Endothelial cell of umbilical vein (primary cell): ENCODE results near the gene SH3YL1. TPM values are rescaled to one million over a fixed set of nuclear protein-coding genes. Genes with fewer than 3 reads are reported as not detected.

Experiments used
- BruUV-seq: library from RNA; stranded (reverse); fragments of 400-500 nt; replicated peaks from 2 replicates; lab custom pipeline; 2021; lab: Mats Ljungman, UMichigan
- CTCF ChIA-PET: fragments of 300-600, 350-600 bp; sonication (Branson Sonifier 250); formaldehyde crosslinking; loops from one replicate; lab custom pipeline; 2021; ENCODE audit warnings: antibody characterized with exemption, inconsistent platforms; lab: Charles Lee
- POLR2A ChIA-PET: fragments of 300-600, 350-600 bp; sonication (Branson Sonifier 250); formaldehyde crosslinking; loops from one replicate; lab custom pipeline; 2021; ENCODE audit warnings: antibody characterized with exemption, inconsistent platforms; lab: Charles Lee
- DNase-seq: peaks from one replicate; pipeline ENCODE4 v3.0.0-alpha.2; 2011; ENCODE audit warnings: low read depth, low spot score
- FAIRE-seq: peaks from 2 replicates; lab custom pipeline; 2011; peaks lifted over from hg19 to GRCh38; lab: Jason Lieb, UNC
- H2AFZ ChIP-seq: 2 replicates; pipeline ENCODE4 v1.6.0; 2012; ENCODE audit warnings: low read depth, low read length, control low read depth, inconsistent platforms
- H3K27ac ChIP-seq: 2 replicates; pipeline ENCODE4 v1.5.1; 2011; ENCODE audit warnings: low read depth, mild to moderate bottlenecking, control low read depth, low read length, moderate library complexity; ENCODE audit not compliant: insufficient read depth
- H3K27me3 ChIP-seq, 2 experiments: 2 replicates each; pipeline versions ENCODE4 v1.6.0 to v1.6.1; 2011; ENCODE audit warnings: low read length in 2 of 2, mixed read lengths in 1 of 2; ENCODE audit not compliant: control insufficient read depth in 2 of 2, insufficient read depth in 2 of 2
- H3K36me3 ChIP-seq, 2 experiments: 2 replicates in 1 of 2; 3 replicates in 1 of 2; pipeline ENCODE4 v1.5.1; 2011; ENCODE audit warnings: low read length in 2 of 2, mild to moderate bottlenecking in 1 of 2, moderate library complexity in 1 of 2; ENCODE audit not compliant: control insufficient read depth in 2 of 2, insufficient read depth in 2 of 2; ENCODE audit errors: extremely low read depth in 1 of 2
- H3K4me1 ChIP-seq: 3 replicates; pipeline ENCODE4 v1.5.1; 2011; ENCODE audit warnings: mild to moderate bottlenecking, low read length; ENCODE audit not compliant: control insufficient read depth, insufficient read depth; ENCODE audit errors: extremely low read depth
- H3K4me2 ChIP-seq: 2 replicates; pipeline ENCODE4 v1.6.1; 2011; ENCODE audit warnings: low read length, control low read depth, mixed read lengths; ENCODE audit not compliant: insufficient read depth
- H3K4me3 ChIP-seq, 3 experiments: fragments of 200-600 bp in 1 of 3; sonication (generic), shearing (Covaris generic) in 1 of 3; replicated peaks in 1 of 3; 2 replicates each; pipeline ENCODE4 v1.5.1; 2011 to 2016; ENCODE audit warnings: control low read depth in 3 of 3, low read length in 3 of 3, mild to moderate bottlenecking in 2 of 3, inconsistent platforms in 1 of 3, low read depth in 1 of 3, moderate library complexity in 1 of 3; ENCODE audit not compliant: insufficient read depth in 1 of 3
- H3K79me2 ChIP-seq: 2 replicates; pipeline ENCODE4 v1.6.0; 2012; ENCODE audit warnings: low read length, inconsistent platforms; ENCODE audit not compliant: control insufficient read depth, insufficient read depth
- H3K9ac ChIP-seq: replicated peaks from 2 replicates; pipeline ENCODE3; 2011; ENCODE audit warnings: low read length, control low read depth; ENCODE audit not compliant: insufficient read depth; ENCODE audit errors: extremely low read depth
- H3K9me1 ChIP-seq: replicated peaks from 3 replicates; pipeline ENCODE4 v1.6.0; 2011; ENCODE audit warnings: mild to moderate bottlenecking, low read length; ENCODE audit not compliant: control insufficient read depth, insufficient read depth; ENCODE audit errors: extremely low read depth
- H3K9me3 ChIP-seq: replicated peaks from 2 replicates; pipeline ENCODE4 v1.5.1; 2012; ENCODE audit warnings: low read length, inconsistent platforms; ENCODE audit not compliant: control insufficient read depth, insufficient read depth
- H4K20me1 ChIP-seq: replicated peaks from 2 replicates; pipeline ENCODE3; 2011; ENCODE audit warnings: mild to moderate bottlenecking, low read length; ENCODE audit not compliant: control insufficient read depth, insufficient read depth; ENCODE audit errors: extremely low read depth
- EZH2 ChIP-seq: IDR thresholded peaks from 2 replicates; pipeline ENCODE4 v1.6.1; 2012; ENCODE audit warnings: borderline replicate concordance, low read depth, mild to moderate bottlenecking, moderate library complexity, low read length, inconsistent platforms; ENCODE audit not compliant: severe bottlenecking
- FOS ChIP-seq: IDR thresholded peaks from 2 replicates; pipeline ENCODE4 v1.6.1; 2011; ENCODE audit warnings: mild to moderate bottlenecking, low read length, moderate library complexity, borderline replicate concordance; ENCODE audit not compliant: insufficient read depth
- GATA2 ChIP-seq: IDR thresholded peaks from 2 replicates; pipeline ENCODE4 v1.7.0; 2011; ENCODE audit warnings: low read depth, mild to moderate bottlenecking, moderate library complexity, mixed read lengths, low read length; ENCODE audit not compliant: insufficient read length, insufficient read depth
- MYC ChIP-seq: IDR thresholded peaks from one replicate; pipeline ENCODE4 v1.6.1; 2011; ENCODE audit warnings: mild to moderate bottlenecking, low read depth, low read length
- POLR2A ChIP-seq: IDR thresholded peaks from 2 replicates; pipeline ENCODE4 v1.6.1; 2012; ENCODE audit warnings: low read depth, mild to moderate bottlenecking, control low read depth, low read length
- POLR2AphosphoS5 ChIP-seq: IDR thresholded peaks from 2 replicates; pipeline ENCODE4 v1.6.1; 2012; ENCODE audit warnings: low read depth, mild to moderate bottlenecking, control low read depth, low read length, moderate library complexity; ENCODE audit not compliant: insufficient read depth
- dilution Hi-C: fragments of 300-500 bp; cut with MboI; formaldehyde crosslinking; loops from one replicate; pipeline ENCODE4 v1.15.0; 2019; ENCODE audit warnings: low sequenced_read_pairs; ENCODE audit not compliant: extremely low pct_ligation_motif_present
- intact Hi-C: fragments of 100-400 bp; cut with micrococcal nuclease; formaldehyde crosslinking; loops from one replicate; pipeline ENCODE4 v1.10.0; 2022
- polyA plus RNA-seq, 4 experiments: library from polyadenylated mRNA; depleted of rRNA in 3 of 4; stranded (reverse) in 3 of 4; unstranded in 1 of 4; fragments of >200 nt; gene quantifications; 2 replicates each; pipeline versions ENCODE4 v1.2.1 to v1.2.3, GENCODE V29; 2011 to 2012; ENCODE audit warnings: missing spikeins in 1 of 4
- total RNA-seq: library from RNA; stranded (reverse); gene quantifications from 2 replicates; pipeline ENCODE4 v1.2.3, GENCODE V29; 2021
- TF ChIP-seq, protein P1 (sequence below): IDR thresholded peaks from 2 replicates; pipeline ENCODE4 v1.6.1; 2011; ENCODE audit not compliant: insufficient read depth, insufficient read length

Gene SH3YL1
- total and polyA plus RNA-seq, 2 donors (not counting 3 experiments of a cell fraction or from before 2014, with no cell fraction given) = 12.5 to 22.4 TPM

DNA sequence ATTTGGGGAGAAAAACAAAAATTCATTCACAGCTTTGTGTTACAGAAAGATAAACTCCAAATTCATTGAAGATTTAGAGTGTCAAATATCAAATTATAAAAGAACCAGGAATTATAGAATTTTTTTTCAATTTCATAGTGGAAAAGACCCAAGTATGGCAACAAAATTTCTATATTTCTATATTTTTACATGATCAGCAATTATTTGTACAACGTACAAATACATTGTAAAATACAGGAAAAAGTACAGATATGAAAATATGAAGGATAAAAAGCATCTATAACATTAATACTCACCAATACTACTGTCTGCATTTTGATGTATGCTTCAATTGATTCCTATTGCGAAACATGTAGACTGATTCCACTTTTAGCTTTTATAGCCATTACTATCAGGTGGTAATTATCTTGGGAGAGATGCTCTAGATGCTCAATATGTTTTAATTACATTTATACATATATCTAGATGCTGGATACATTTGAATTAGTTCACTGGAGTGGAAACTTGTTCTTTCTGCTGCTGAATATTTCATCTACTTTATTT lies 4.0 kb downstream of the SH3YL1 start:
- Histone ChIP-seq H4K20me1 (peaks cover 2% of the 10 kb centered on the region), H3K4me1 (peaks cover 7% of the 10 kb centered on the region), H3K4me2 (no peak overlapping the region), H3K27ac (no peak overlapping the region), H3K4me3 (no peak overlapping the region), H3K36me3 (no peaks in the 10 kb centered on the region), H3K79me2 (no peaks in the 10 kb centered on the region), H3K9me1 (no peaks in the 10 kb centered on the region), H2AFZ (no peak overlapping the region), H3K9ac (no peak overlapping the region), H3K27me3 (no peaks in the 10 kb centered on the region), H3K9me3 (no peaks in the 10 kb centered on the region)
- ChIA-PET POLR2A (no interaction called here), CTCF (interaction anchor here (1.2 kb wide), 1 partner anchor 13 kb away, joined by 3 read pairs; no protein-coding TSS in a partner anchor)
- BruUV-seq = no TSS peak
- FAIRE-seq (no peak), DNase-seq (no peak)
- intact Hi-C loops = loop anchor here (5.0 kb wide), 1 partner anchor 1367 kb away; no protein-coding TSS in a partner anchor
- dilution Hi-C loops = no loop called here
- TF ChIP-seq, protein P1, sequence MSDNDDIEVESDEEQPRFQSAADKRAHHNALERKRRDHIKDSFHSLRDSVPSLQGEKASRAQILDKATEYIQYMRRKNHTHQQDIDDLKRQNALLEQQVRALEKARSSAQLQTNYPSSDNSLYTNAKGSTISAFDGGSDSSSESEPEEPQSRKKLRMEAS = no peak
- TF ChIP-seq POLR2A (no peak), POLR2AphosphoS5 (no peak), GATA2 (no peak), MYC (no peak), FOS (no peak)

DNA sequence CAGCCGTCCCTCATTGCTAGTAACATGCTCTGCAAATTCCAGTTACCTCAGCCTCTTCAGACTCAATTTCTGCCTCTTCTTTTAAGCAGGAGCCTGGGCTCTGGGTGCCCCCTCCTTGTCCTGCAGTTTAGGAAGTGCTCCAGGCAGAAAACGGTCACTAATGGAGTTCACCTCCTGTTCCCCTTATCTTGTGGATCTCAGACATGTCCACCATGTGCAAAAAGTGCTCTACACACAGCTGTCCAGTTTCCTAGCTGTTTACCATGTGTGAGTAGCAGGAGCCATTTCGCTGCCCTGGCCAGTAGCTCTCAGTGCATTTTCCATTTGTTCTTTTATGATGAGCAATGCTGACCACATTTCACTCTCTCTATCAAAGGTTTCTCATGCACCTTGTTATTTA lies 4.9 kb downstream of the SH3YL1 start:
- H3K9me3 ChIP-seq = no peaks in the 10 kb centered on the region
- POLR2A ChIA-PET = interaction anchor here (1.0 kb wide), 1 partner anchor 11 kb away, joined by 3 read pairs; no protein-coding TSS in a partner anchor
- BruUV-seq = no TSS peak
- H3K79me2 ChIP-seq = no peaks in the 10 kb centered on the region
- no peak overlapping the region for H2AFZ ChIP-seq
- H3K36me3 ChIP-seq = no peaks in the 10 kb centered on the region
- dilution Hi-C loops (no loop called here), intact Hi-C loops (no loop called here)
- H3K4me1 ChIP-seq = peaks cover 4% of the 10 kb centered on the region
- no peaks in the 10 kb centered on the region for H3K9me1 ChIP-seq
- CTCF ChIA-PET = no interaction called here
- H3K4me3 ChIP-seq = no peak overlapping the region
- no peak for FAIRE-seq
- H4K20me1 ChIP-seq = peaks cover 2% of the 10 kb centered on the region
- H3K27me3 ChIP-seq = no peaks in the 10 kb centered on the region
- no peak overlapping the region for H3K4me2 ChIP-seq
- DNase-seq = no peak
- no peak overlapping the region for H3K9ac ChIP-seq
- no peak overlapping the region for H3K27ac ChIP-seq
- no peak for TF ChIP-seq EZH2
